Lung (tissue), 12 donors: Measurements from ENCODE around the gene FAM180A. TPM values are rescaled to one million over a fixed set of nuclear protein-coding genes. Genes with fewer than 3 reads are reported as not detected.
A peak's percentile ranks its signal among the peaks of the same experiment; 100 is the strongest.

ENCODE experiments used
- ATAC-seq: fragments of 200-7000 bp; cut with Tn5 transposase; one replicate; pipeline ENCODE4 v1.9.1; 2020; ENCODE audit warnings: moderate number of reproducible peaks; ENCODE audit not compliant: insufficient read depth, low FRiP score
- DNase-seq, 3 donors: peaks; one replicate each; pipeline ENCODE4 v3.0.0-alpha.2; 2013 to 2017
- H3K27ac ChIP-seq, 2 donors: one replicate each; pipeline ENCODE4 v1.5.1; 2013; ENCODE audit warnings: mild to moderate bottlenecking in 2 of 2, moderate library complexity in 2 of 2, control low read depth in 1 of 2, inconsistent platforms in 1 of 2, low read depth in 1 of 2, low read length in 1 of 2
- H3K27me3 ChIP-seq, 3 donors: one replicate each; pipeline ENCODE4 v1.5.1; 2013; ENCODE audit warnings: low read length in 2 of 3; ENCODE audit not compliant: control insufficient read depth in 3 of 3, insufficient read depth in 3 of 3
- H3K36me3 ChIP-seq, 4 donors: one replicate each; pipeline ENCODE4 v1.5.1; 2013; ENCODE audit warnings: low read length in 4 of 4, mild to moderate bottlenecking in 1 of 4, moderate library complexity in 1 of 4; ENCODE audit not compliant: control insufficient read depth in 4 of 4, insufficient read depth in 4 of 4
- H3K4me1 ChIP-seq, 5 donors: one replicate each; pipeline ENCODE4 v1.5.1; 2013; ENCODE audit warnings: low read length in 5 of 5, mild to moderate bottlenecking in 2 of 5, moderate library complexity in 1 of 5; ENCODE audit not compliant: control insufficient read depth in 5 of 5, insufficient read depth in 5 of 5
- H3K4me3 ChIP-seq: one replicate; pipeline ENCODE4 v1.5.1; 2013; ENCODE audit warnings: mild to moderate bottlenecking, control low read depth, moderate library complexity
- H3K9ac ChIP-seq, 2 donors: one replicate each; pipeline ENCODE4 v1.5.1; 2013; ENCODE audit warnings: low read length in 2 of 2, control low read depth in 1 of 2; ENCODE audit not compliant: insufficient read depth in 1 of 2
- H3K9me3 ChIP-seq, 4 donors: one replicate each; pipeline ENCODE4 v1.5.1; 2013; ENCODE audit warnings: low read length in 3 of 4, mild to moderate bottlenecking in 1 of 4, moderate library complexity in 1 of 4; ENCODE audit not compliant: control insufficient read depth in 4 of 4, insufficient read depth in 3 of 4
- WGBS, 2 donors: extraction: QIAGEN DNeasy Blood & Tissue Kit; methylation state at CpG; one replicate each; pipeline ENCODE4 v1.1.7; 2013; 5-methylcytosine and 5-hydroxymethylcytosine counted together
- polyA plus RNA-seq, 2 donors: library from polyadenylated mRNA; stranded (reverse); fragments of 200-250 nt; gene quantifications; one replicate each; pipeline ENCODE4 v1.2.1, GENCODE V29; 2013
- total RNA-seq, 2 donors: library from RNA; depleted of rRNA in 1 of 2; stranded (reverse); fragments of >200 nt in 1 of 2; gene quantifications; one replicate each; pipeline ENCODE4 v1.2.1, GENCODE V29; 2014 to 2021
- TF ChIP-seq, protein P1 (sequence below): IDR thresholded peaks from 2 replicates; pipeline ENCODE4 v1.5.1; 2012; ENCODE audit warnings: mild to moderate bottlenecking; ENCODE audit errors: control extremely low read depth, extremely low read depth
- donor health status: control.
- donor health status: control.
- donor health status: Bipolar disorder and iron deficiency.
- donor health status: healthy.
- donor health status: DM: yes; HTN: yes; CAD: no.

The FAM180A gene
- total and polyA plus RNA-seq, 4 donors, result 0.18 to 2.1 (median 1.3) TPM

DNA sequence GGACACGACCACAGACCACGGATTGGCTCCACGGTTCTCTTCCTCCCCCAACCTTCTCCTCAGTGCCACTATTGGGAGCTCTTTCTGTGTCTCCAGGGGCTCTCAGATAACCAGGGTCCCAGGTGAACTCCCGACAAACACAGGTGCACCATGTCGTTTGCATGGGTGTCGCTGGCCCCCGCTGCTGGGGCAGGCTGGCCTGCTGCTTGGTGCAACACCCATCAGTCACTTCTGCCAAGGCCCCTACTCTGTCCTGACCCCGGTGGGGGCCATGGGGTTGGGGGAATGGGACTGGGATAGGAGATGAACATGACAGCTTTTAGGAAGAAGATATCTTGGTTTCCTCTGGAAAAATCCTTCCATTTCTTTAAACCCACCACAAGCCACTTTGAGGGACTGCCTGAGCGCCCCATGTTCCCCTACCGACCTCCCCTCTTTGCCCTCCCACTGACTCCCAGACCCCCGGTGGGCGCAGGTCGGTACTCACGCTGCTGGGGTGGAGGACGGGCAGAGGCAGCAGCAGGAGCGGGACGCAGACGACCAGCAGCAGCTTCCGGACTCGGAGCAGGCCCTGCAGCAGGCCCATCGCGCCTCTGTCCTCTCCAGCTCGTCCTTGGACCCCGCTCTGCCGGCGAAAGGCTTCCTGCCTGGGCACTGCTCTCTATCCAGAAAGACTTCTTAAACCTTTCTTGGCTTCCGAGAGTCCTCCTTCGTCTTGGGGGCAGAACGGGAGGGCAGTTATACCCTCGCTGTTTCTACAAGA is 21.5 kb downstream of the FAM180A start:
- 93 to 95% methylated on average over 30 of the region's 30 CpGs for WGBS, 2 donors
- no peak for ATAC-seq
- Histone ChIP-seq H3K27ac (no peak overlapping the region), H3K27me3 (no peaks in the 10 kb centered on the region), H3K9ac (no peak overlapping the region), H3K4me3 (no peak overlapping the region), H3K36me3 (no peaks in the 10 kb centered on the region), H3K9me3 (no peaks in the 10 kb centered on the region), H3K4me1 (peaks cover 0 to 4% (median 0%) of the 10 kb centered on the region in 5 donors)
- DNase-seq, result no peak
- TF ChIP-seq, protein P1, sequence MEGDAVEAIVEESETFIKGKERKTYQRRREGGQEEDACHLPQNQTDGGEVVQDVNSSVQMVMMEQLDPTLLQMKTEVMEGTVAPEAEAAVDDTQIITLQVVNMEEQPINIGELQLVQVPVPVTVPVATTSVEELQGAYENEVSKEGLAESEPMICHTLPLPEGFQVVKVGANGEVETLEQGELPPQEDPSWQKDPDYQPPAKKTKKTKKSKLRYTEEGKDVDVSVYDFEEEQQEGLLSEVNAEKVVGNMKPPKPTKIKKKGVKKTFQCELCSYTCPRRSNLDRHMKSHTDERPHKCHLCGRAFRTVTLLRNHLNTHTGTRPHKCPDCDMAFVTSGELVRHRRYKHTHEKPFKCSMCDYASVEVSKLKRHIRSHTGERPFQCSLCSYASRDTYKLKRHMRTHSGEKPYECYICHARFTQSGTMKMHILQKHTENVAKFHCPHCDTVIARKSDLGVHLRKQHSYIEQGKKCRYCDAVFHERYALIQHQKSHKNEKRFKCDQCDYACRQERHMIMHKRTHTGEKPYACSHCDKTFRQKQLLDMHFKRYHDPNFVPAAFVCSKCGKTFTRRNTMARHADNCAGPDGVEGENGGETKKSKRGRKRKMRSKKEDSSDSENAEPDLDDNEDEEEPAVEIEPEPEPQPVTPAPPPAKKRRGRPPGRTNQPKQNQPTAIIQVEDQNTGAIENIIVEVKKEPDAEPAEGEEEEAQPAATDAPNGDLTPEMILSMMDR, result no peak

GRCh38 chr7:135726276-135726788 is 22.3 kb downstream of the FAM180A start:
- TF ChIP-seq, protein P1, result no peak
- no peak overlapping the region for H3K9ac ChIP-seq
- DNase-seq (peak in 2 of 3 donors; percentile 38 to 67), ATAC-seq (no peak)
- no peaks in the 10 kb centered on the region for H3K9me3 ChIP-seq
- 43 to 44% methylated on average over 5 of the region's 5 CpGs for WGBS, 2 donors
- H3K27ac ChIP-seq, result no peak overlapping the region
- H3K4me3 ChIP-seq, result no peak overlapping the region
- H3K36me3 ChIP-seq, result no peaks in the 10 kb centered on the region
- H3K27me3 ChIP-seq, result no peaks in the 10 kb centered on the region
- peaks cover 0 to 4% (median 0%) of the 10 kb centered on the region in 5 donors for H3K4me1 ChIP-seq

GRCh38 chr7:135723411-135723810 is 25.2 kb downstream of the FAM180A start:
- Histone ChIP-seq H3K27me3 (no peaks in the 10 kb centered on the region), H3K9me3 (no peaks in the 10 kb centered on the region), H3K4me1 (peaks cover 0 to 4% (median 0%) of the 10 kb centered on the region in 5 donors), H3K9ac (no peak overlapping the region), H3K27ac (no peak overlapping the region), H3K4me3 (no peak overlapping the region), H3K36me3 (no peaks in the 10 kb centered on the region)
- TF ChIP-seq, protein P1, result no peak
- no peak for DNase-seq
- WGBS, 2 donors, result 85 to 92% methylated on average over 7 of the region's 7 CpGs
- no peak for ATAC-seq
